ENCODE data around the gene TMPRSS13.

The TMPRSS13 gene

DNA sequence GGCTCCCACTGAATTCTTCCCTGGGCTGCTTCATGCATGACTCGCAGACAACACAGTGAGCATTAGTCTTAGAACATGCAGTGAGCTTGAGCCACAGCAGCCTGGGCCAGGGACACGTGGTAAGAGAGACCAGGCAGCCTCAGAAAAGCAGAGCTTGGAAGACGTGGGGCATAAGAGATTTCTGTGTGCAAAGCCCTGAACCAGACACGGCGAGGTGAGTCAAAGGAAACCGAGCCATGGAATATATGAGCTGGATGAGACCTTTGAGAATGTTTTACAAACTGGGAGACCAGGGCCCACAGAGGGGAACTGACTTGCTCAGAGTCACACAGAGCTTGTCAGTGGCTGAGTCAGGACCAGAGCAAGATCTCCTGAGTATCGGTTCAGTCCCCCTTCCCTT, 44.2 kb downstream of the TMPRSS13 start:
- Histone ChIP-seq H3K27me3 (ENCODE audit: insufficient read depth, low read length) (no peaks in the 10 kb centered on the region), H2BK12ac (ENCODE audit: low read length) (no peak overlapping the region), H3K9me3 (ENCODE audit: insufficient read depth, low read depth, low read length) (no peaks in the 10 kb centered on the region), H4K12ac (ENCODE audit: low read depth, low read length) (no peak overlapping the region), H2AFZ (ENCODE audit: insufficient read depth, low read length, poor library complexity) (no peak overlapping the region), H3K4me1 (ENCODE audit: control insufficient read depth in 1 of 2, insufficient read depth in 2 of 2, low read length in 2 of 2) (peaks cover 0 to 5% of the 10 kb centered on the region in 2 experiments), H4K91ac (ENCODE audit: low read depth, low read length) (no peak overlapping the region), H2BK5ac (ENCODE audit: low read depth, low read length, poor library complexity) (no peak overlapping the region), H2BK120ac (ENCODE audit: insufficient read depth, low read length, poor library complexity) (no peak overlapping the region), H2AK5ac (ENCODE audit: low read length) (no peak overlapping the region), H3K36me3 (ENCODE audit: control insufficient read depth in 1 of 2, insufficient read depth in 2 of 2, low read length in 2 of 2) (no peaks in the 10 kb centered on the region), H3K27ac (ENCODE audit: low read depth, low read length) (no peak overlapping the region), H3K4ac (ENCODE audit: low read depth, low read length) (no peak overlapping the region), H3K79me2 (ENCODE audit: control insufficient read depth, insufficient read depth, low read length, poor library complexity) (no peaks in the 10 kb centered on the region), H3K23ac (ENCODE audit: low read length) (no peak overlapping the region), H3K4me2 (ENCODE audit: low read length) (no peak overlapping the region), H3K9ac (ENCODE audit: low read length) (no peak overlapping the region), H3K79me1 (ENCODE audit: low read length) (no peaks in the 10 kb centered on the region), H3K4me3 (ENCODE audit: low read depth, low read length) (no peak overlapping the region), H3K18ac (ENCODE audit: low read length) (no peak overlapping the region), H3K14ac (ENCODE audit: low read length) (no peak overlapping the region), H4K8ac (ENCODE audit: low read depth, low read length) (no peak overlapping the region)
- no CpG with 5 or more reads among the region's 7 CpGs for WGBS (ENCODE audit: extremely low coverage, insufficient coverage, insufficient read length)
- no peak for DNase-seq

DNA sequence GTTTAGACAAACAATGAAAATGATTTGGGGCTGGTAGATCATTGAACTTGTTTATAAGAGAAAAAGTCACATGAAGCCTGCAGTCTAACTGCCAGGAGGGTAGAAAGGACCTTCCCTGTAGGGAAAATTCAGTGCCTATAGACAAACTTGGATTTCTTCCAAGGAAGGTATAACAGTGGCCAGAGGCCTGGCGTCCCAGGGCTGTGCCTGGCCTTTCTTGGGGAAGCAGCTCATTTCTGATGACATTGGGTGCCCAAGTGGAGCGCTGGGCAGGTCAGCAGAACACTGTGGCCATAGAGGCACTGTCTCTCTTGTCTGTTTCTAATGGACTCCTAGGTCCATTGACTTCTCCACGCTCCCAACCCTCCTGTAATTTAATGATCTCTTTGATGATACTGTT, 46.1 kb downstream of the TMPRSS13 start:
- Histone ChIP-seq H3K14ac (ENCODE audit: low read length) (no peak overlapping the region), H3K9me3 (ENCODE audit: insufficient read depth, low read depth, low read length) (no peaks in the 10 kb centered on the region), H2BK120ac (ENCODE audit: insufficient read depth, low read length, poor library complexity) (no peak overlapping the region), H3K18ac (ENCODE audit: low read length) (no peak overlapping the region), H3K36me3 (ENCODE audit: control insufficient read depth in 1 of 2, insufficient read depth in 2 of 2, low read length in 2 of 2) (no peaks in the 10 kb centered on the region), H4K8ac (ENCODE audit: low read depth, low read length) (no peak overlapping the region), H3K27ac (ENCODE audit: low read depth, low read length) (no peak overlapping the region), H4K91ac (ENCODE audit: low read depth, low read length) (no peak overlapping the region), H3K27me3 (ENCODE audit: insufficient read depth, low read length) (peaks cover 5% of the 10 kb centered on the region), H3K79me1 (ENCODE audit: low read length) (no peaks in the 10 kb centered on the region), H3K23ac (ENCODE audit: low read length) (no peak overlapping the region), H2BK12ac (ENCODE audit: low read length) (no peak overlapping the region), H3K79me2 (ENCODE audit: control insufficient read depth, insufficient read depth, low read length, poor library complexity) (no peaks in the 10 kb centered on the region), H2AFZ (ENCODE audit: insufficient read depth, low read length, poor library complexity) (no peak overlapping the region), H3K4me2 (ENCODE audit: low read length) (no peak overlapping the region), H3K9ac (ENCODE audit: low read length) (no peak overlapping the region), H3K4me3 (ENCODE audit: low read depth, low read length) (no peak overlapping the region), H4K12ac (ENCODE audit: low read depth, low read length) (no peak overlapping the region), H3K4me1 (ENCODE audit: control insufficient read depth in 1 of 2, insufficient read depth in 2 of 2, low read length in 2 of 2) (peaks cover 0 to 3% of the 10 kb centered on the region in 2 experiments), H3K4ac (ENCODE audit: low read depth, low read length) (no peak overlapping the region), H2BK5ac (ENCODE audit: low read depth, low read length, poor library complexity) (no peak overlapping the region), H2AK5ac (ENCODE audit: low read length) (no peak overlapping the region)
- DNase-seq, result no peak
- WGBS (ENCODE audit: extremely low coverage, insufficient coverage, insufficient read length), result no CpG with 5 or more reads among the region's 3 CpGs

DNA sequence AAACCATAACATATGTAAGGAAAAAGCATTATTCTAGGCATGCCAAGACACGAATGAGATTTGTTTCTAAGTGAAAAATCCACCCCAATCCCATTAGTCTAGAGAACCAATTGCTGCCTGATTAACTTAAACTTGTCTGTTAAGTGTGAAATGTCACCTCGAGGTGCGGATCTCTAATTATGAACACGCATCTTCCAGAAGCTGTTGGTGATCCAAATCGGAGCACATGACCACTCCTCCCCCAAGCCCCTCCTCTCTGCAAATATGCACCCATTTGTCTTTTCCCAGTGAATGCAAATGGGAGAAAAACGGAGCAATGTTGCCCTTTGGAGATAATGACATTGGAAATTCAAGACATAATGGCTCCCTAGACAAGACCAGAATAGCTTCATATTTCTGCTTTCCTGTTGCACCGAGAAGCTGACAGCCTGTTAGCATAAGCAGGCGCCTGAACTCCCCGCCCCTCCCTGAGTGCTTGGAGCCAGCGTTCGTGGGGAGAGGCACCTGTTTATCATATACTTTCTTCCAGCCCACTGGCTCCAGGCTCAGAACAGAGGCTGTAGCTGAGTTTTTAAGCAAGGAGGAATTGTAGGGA, 46.8 kb downstream of the TMPRSS13 start:
- Histone ChIP-seq H3K4me1 (ENCODE audit: control insufficient read depth in 1 of 2, insufficient read depth in 2 of 2, low read length in 2 of 2) (no peaks in the 10 kb centered on the region), H3K23ac (ENCODE audit: low read length) (no peak overlapping the region), H2BK120ac (ENCODE audit: insufficient read depth, low read length, poor library complexity) (no peak overlapping the region), H4K91ac (ENCODE audit: low read depth, low read length) (no peak overlapping the region), H3K14ac (ENCODE audit: low read length) (no peak overlapping the region), H3K79me1 (ENCODE audit: low read length) (no peaks in the 10 kb centered on the region), H4K12ac (ENCODE audit: low read depth, low read length) (no peak overlapping the region), H3K27me3 (ENCODE audit: insufficient read depth, low read length) (peaks cover 8% of the 10 kb centered on the region), H3K18ac (ENCODE audit: low read length) (no peak overlapping the region), H2AK5ac (ENCODE audit: low read length) (no peak overlapping the region), H2BK5ac (ENCODE audit: low read depth, low read length, poor library complexity) (no peak overlapping the region), H2BK12ac (ENCODE audit: low read length) (no peak overlapping the region), H3K4ac (ENCODE audit: low read depth, low read length) (no peak overlapping the region), H3K4me3 (ENCODE audit: low read depth, low read length) (no peak overlapping the region), H3K9ac (ENCODE audit: low read length) (no peak overlapping the region), H3K9me3 (ENCODE audit: insufficient read depth, low read depth, low read length) (no peaks in the 10 kb centered on the region), H3K36me3 (ENCODE audit: control insufficient read depth in 1 of 2, insufficient read depth in 2 of 2, low read length in 2 of 2) (no peaks in the 10 kb centered on the region), H4K8ac (ENCODE audit: low read depth, low read length) (no peak overlapping the region), H2AFZ (ENCODE audit: insufficient read depth, low read length, poor library complexity) (no peak overlapping the region), H3K79me2 (ENCODE audit: control insufficient read depth, insufficient read depth, low read length, poor library complexity) (no peaks in the 10 kb centered on the region), H3K27ac (ENCODE audit: low read depth, low read length) (no peak overlapping the region), H3K4me2 (ENCODE audit: low read length) (no peak overlapping the region)
- no peak for DNase-seq
- WGBS (ENCODE audit: extremely low coverage, insufficient coverage, insufficient read length), result no CpG with 5 or more reads among the region's 11 CpGs

DNA sequence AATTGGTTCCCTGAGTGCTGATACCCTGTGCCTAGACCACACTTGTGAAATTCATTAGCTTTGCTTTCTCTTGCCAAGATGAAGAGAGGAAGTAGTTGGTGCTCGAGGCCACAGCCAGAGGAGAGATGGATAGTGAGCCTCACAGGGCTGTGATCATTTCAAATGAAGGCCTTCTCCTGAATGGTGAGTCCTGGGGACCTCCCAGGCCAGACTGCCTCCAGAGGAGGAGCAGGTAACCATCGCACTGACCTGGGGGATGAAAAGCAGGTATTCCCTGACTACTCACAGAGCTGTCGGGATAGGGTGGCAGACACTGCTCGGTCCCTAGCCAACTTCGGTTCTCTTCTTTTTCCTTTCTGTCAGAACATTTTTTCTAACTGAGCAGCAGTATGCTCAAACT, 48.0 kb downstream of the TMPRSS13 start:
- no peaks in the 10 kb centered on the region for H3K36me3 ChIP-seq (ENCODE audit: control insufficient read depth in 1 of 2, insufficient read depth in 2 of 2, low read length in 2 of 2)
- no peak overlapping the region for H3K27ac ChIP-seq (ENCODE audit: low read depth, low read length)
- no peak overlapping the region for H2BK120ac ChIP-seq (ENCODE audit: insufficient read depth, low read length, poor library complexity)
- H4K12ac ChIP-seq (ENCODE audit: low read depth, low read length), result no peak overlapping the region
- H3K14ac ChIP-seq (ENCODE audit: low read length), result no peak overlapping the region
- no peak overlapping the region for H3K23ac ChIP-seq (ENCODE audit: low read length)
- H3K4me1 ChIP-seq (ENCODE audit: control insufficient read depth in 1 of 2, insufficient read depth in 2 of 2, low read length in 2 of 2), result peaks cover 1 to 3% of the 10 kb centered on the region in 2 experiments
- no peak overlapping the region for H2AK5ac ChIP-seq (ENCODE audit: low read length)
- no peak overlapping the region for H2BK12ac ChIP-seq (ENCODE audit: low read length)
- no peak overlapping the region for H2BK5ac ChIP-seq (ENCODE audit: low read depth, low read length, poor library complexity)
- H3K4me2 ChIP-seq (ENCODE audit: low read length), result no peak overlapping the region
- H3K9me3 ChIP-seq (ENCODE audit: insufficient read depth, low read depth, low read length), result no peaks in the 10 kb centered on the region
- no peak overlapping the region for H3K18ac ChIP-seq (ENCODE audit: low read length)
- no peak overlapping the region for H4K8ac ChIP-seq (ENCODE audit: low read depth, low read length)
- H3K27me3 ChIP-seq (ENCODE audit: insufficient read depth, low read length), result peaks cover 18% of the 10 kb centered on the region
- H2AFZ ChIP-seq (ENCODE audit: insufficient read depth, low read length, poor library complexity), result no peak overlapping the region
- no CpG with 5 or more reads among the region's 5 CpGs for WGBS (ENCODE audit: extremely low coverage, insufficient coverage, insufficient read length)
- DNase-seq, result no peak
- H3K79me1 ChIP-seq (ENCODE audit: low read length), result no peaks in the 10 kb centered on the region
- H3K9ac ChIP-seq (ENCODE audit: low read length), result no peak overlapping the region
- no peaks in the 10 kb centered on the region for H3K79me2 ChIP-seq (ENCODE audit: control insufficient read depth, insufficient read depth, low read length, poor library complexity)
- no peak overlapping the region for H4K91ac ChIP-seq (ENCODE audit: low read depth, low read length)
- H3K4me3 ChIP-seq (ENCODE audit: low read depth, low read length), result no peak overlapping the region
- H3K4ac ChIP-seq (ENCODE audit: low read depth, low read length), result no peak overlapping the region

Measured in trophoblast cell (in vitro differentiated cells and primary cell).